NAMALWA (cell line): Measurements from ENCODE around the gene RNF115.
A peak's percentile ranks its signal among the peaks of the same experiment; 100 is the strongest.

Experiments
- DNase-seq: peaks from one replicate; pipeline ENCODE4 v3.0.0-alpha.2; 2015; ENCODE audit warnings: low spot score

The RNF115 gene

DNA sequence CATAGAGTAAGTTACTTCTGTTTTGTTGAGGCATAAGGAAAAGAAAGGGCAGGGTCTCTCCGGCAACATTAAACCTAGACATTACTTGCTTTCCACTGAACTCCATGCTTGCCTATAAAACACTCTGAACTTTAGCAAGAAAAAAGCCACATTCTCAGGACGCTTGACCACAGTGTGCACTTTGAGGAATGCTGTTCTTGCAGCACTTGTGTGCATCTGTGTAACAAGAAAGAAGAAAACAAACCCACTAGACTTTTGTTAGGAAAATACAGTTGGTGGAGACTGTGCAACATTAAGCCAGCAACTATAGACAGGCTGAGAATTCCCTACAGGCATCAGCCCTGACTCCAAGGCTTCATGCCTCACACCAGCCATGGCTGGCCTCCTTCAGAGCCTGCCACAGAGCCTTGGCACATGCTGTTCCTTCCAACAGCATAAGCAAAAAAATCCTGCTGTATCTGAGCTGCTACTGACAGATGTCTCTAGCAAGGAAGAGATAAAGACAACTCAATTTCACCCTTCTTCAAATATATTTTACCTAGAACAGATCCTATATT, 122.5 kb downstream of the RNF115 start:
- DNase-seq: no peak

DNA sequence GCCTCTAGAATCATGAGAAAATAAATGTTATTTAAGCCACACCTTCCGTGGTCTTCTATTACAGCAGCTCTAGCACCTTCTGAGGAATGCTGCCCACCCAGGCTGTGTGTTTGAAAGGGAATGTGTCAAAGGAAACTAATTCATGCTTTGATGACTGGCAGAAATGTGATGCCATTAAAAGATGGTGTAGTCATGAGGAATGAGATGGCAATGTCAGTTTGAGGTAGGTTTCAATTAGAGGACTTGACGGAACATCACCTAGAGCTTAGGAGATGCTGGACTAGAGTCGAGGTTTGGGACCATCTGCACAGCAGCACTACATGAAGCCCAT, 127.3 kb downstream of the RNF115 start:
- no peak for DNase-seq

GRCh38 chr1:145695821-145696629, 127.9 kb downstream of the RNF115 start:
- DNase-seq: no peak

GRCh38 chr1:145692785-145693443, 131.0 kb downstream of the RNF115 start:
- no peak for DNase-seq

DNA sequence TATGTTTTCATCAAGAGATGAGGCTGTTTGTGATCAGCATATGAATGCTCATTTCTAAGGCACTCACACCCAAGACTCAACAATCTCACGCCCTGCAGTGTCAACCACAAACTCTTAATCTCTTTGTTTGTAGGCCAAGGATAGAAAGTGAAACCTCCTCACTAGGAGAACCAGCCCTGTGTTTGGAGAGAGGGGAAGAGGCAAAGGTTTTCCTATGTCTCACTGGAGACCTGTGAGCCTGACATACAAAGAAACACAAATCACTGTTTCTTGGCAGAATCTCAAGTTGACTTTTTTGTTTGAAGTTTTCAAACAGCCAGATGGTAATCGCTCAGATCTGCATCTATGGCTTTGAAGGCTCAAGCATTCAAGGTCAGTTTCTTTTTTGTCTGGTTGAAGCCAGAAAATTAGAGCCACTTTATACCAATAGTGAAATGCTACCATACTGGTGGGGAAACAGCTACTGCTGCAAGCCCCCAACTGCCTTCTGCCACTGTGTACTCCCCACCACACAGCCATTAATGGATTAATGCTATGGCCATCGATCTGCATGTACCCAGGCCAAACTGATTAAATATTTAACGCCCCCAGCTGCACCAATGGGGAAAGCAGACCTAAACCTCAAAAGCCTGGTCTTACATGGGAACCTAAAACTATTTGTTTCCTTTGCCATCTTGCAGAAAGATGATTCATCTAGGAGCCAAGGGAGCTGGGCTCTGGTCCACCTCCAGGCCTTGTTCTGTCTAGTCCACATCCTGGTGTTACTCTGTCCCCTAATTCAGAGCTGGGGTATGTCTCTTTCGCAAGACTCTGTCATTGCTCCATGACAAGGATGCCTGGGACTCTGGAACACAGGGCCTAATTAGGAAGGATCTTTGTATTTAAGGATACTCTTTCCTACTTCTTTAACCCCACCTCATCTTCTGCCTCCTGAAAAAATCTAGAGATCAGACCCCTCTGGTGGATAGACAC, 133.0 kb downstream of the RNF115 start:
- peak; percentile 43 for DNase-seq

DNA sequence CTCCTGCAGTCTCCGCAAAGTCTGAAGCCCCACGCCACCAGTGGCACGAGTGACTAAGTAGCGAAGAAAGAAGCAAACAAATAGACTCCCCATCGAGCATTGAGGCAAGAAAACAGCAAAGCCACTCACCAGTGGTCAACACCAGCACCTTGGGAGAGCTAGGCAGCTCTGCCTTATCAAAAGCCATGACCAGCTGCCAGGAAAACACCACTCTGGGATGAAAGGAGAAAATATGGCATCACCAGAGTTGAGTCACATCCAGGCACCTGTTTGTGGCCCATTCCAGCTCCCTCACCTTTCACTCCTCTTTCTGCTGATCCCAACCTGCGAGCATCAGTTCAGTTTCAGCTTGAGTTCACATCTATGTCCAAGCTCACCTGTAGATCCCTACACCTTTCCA, 134.0 kb downstream of the RNF115 start:
- DNase-seq: no peak

DNA sequence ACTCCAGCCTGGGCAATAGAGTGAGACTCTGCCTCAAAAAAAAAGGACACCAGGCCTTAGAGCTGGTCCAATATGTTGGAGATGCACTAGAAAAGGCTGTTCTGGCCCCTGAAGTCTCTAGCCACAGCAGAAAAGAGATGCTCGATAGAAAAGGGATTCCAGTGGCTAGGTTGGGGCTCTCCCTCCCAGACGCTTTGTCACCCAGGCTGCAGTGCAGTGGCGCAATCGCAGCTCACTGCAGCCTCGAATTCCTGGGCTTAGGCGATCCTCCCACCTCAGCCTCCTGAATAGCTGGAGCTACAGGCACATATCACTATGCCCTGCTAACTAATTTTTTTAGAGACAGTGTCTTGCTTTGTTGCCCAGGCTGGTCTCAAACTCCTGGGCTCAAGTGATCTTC, 135.0 kb downstream of the RNF115 start:
- DNase-seq: no peak
